NB4 (cell line): ENCODE measurements around the gene EXO1.
A peak's percentile ranks its signal among the peaks of the same experiment; 100 is the strongest.

Experiments used
- DNase-seq: peaks from one replicate; pipeline ENCODE4 v3.0.0; 2010; ENCODE audit warnings: low read depth
- H3K4me3 ChIP-seq: one replicate; pipeline ENCODE4 v1.5.1; 2011; ENCODE audit warnings: mild to moderate bottlenecking, low read depth, low read length, moderate library complexity
- MYC ChIP-seq: IDR thresholded peaks from 2 replicates; pipeline ENCODE4 v1.6.1; 2011; ENCODE audit warnings: low read depth, low read length
- POLR2A ChIP-seq: IDR thresholded peaks from 2 replicates; pipeline ENCODE4 v1.6.1; 2011; ENCODE audit warnings: mild to moderate bottlenecking; ENCODE audit not compliant: insufficient read length; ENCODE audit errors: extremely low read depth
- TF ChIP-seq, protein P1 (sequence below): IDR thresholded peaks from 2 replicates; pipeline ENCODE4 v1.6.1; 2011; ENCODE audit warnings: low read depth, low read length
- TF ChIP-seq, protein P2 (sequence below): IDR thresholded peaks from one replicate; pipeline ENCODE4 v1.5.1; 2012; ENCODE audit warnings: low read depth, low read length

Gene EXO1

DNA sequence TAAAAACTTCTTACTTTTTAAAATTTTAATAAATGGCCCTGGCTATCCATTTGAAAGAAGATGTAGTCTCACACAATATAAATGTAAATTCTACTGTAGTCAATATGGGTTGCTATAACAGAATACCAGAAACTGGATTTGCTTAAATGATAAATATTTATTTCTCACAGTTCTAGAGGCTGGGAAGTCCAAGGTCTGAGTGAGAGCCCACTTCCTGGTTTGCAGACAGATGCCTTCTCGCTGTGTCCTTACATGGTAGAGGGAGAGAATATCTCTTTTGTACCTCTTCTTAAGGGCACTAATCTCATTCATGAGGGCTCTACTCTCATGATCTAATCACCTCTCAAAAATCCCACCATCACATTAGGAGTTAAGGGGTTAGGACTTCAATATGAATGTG lies 35.2 kb downstream of the EXO1 start:
- DNase-seq, result no peak
- TF ChIP-seq POLR2A, result no peak
- TF ChIP-seq, protein P1, sequence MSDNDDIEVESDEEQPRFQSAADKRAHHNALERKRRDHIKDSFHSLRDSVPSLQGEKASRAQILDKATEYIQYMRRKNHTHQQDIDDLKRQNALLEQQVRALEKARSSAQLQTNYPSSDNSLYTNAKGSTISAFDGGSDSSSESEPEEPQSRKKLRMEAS, result no peak
- TF ChIP-seq MYC, result no peak
- TF ChIP-seq, protein P2, sequence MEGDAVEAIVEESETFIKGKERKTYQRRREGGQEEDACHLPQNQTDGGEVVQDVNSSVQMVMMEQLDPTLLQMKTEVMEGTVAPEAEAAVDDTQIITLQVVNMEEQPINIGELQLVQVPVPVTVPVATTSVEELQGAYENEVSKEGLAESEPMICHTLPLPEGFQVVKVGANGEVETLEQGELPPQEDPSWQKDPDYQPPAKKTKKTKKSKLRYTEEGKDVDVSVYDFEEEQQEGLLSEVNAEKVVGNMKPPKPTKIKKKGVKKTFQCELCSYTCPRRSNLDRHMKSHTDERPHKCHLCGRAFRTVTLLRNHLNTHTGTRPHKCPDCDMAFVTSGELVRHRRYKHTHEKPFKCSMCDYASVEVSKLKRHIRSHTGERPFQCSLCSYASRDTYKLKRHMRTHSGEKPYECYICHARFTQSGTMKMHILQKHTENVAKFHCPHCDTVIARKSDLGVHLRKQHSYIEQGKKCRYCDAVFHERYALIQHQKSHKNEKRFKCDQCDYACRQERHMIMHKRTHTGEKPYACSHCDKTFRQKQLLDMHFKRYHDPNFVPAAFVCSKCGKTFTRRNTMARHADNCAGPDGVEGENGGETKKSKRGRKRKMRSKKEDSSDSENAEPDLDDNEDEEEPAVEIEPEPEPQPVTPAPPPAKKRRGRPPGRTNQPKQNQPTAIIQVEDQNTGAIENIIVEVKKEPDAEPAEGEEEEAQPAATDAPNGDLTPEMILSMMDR, result no peak
- no peak overlapping the region for H3K4me3 ChIP-seq

DNA sequence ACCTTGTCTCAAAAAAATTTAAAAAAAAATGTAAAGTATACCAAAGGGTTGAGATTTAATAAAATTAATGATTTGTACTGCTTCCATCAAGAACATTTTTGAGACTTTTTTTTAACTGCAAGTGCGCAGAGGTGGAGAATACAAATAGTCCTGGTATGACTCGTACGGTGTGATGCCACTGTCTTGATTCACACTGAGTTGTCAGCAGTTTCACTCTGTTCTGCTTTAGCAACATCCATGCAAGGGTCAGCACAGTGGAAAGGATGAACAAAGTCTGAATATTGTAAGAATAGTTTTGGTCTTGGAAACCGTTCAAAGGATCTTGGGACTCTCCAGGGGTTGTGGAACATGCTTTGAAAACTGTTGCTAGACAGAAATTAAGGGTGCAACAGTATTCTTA lies 40.2 kb downstream of the EXO1 start:
- DNase-seq, result no peak
- no peak overlapping the region for H3K4me3 ChIP-seq
- TF ChIP-seq, protein P1, result no peak
- TF ChIP-seq POLR2A (no peak), MYC (no peak)

DNA sequence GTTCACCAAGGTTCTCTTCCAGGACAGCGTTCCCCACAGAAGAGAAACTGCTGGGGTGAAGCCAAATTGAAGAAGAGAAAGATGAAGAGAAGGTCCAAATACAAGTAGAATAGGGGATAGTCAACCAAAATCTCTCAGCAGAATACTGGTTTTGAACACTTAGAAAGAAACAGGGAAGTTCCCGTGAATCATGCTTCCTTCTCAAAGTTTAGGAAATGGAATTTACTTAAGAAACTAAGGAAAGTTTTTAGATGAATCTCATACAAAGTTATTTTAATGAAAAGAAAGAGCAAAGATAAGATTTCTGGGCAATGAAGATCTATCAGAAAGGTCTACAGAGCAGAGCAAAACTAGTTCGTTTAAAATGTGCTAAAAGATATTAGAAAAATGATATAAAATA lies 43.3 kb downstream of the EXO1 start:
- TF ChIP-seq, protein P1, result no peak
- TF ChIP-seq, protein P2, result no peak
- no peak for TF ChIP-seq POLR2A
- no peak for TF ChIP-seq MYC
- no peak overlapping the region for H3K4me3 ChIP-seq
- no peak for DNase-seq

DNA sequence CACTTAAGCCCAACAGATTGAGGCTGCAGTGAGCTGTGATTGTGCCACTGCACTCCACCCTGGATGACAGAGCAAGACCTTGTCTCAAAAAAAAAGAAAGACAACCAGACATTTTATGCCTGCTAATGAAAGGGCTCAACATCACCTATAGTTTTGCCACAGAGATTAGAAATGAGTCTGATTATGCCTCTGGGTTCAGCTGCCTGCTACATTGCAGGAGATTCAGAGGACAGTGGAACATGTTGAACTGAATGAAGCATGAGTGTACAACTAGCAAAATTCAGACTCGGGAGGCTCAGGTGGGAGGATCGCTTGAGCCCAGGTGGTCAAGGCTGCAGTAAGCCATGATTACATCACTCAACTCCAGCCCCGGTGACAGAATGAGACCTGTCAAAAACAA lies 46.0 kb downstream of the EXO1 start:
- H3K4me3 ChIP-seq, result no peak overlapping the region
- TF ChIP-seq POLR2A (no peak), MYC (no peak)
- TF ChIP-seq, protein P2, result no peak
- TF ChIP-seq, protein P1, result no peak
- no peak for DNase-seq

DNA sequence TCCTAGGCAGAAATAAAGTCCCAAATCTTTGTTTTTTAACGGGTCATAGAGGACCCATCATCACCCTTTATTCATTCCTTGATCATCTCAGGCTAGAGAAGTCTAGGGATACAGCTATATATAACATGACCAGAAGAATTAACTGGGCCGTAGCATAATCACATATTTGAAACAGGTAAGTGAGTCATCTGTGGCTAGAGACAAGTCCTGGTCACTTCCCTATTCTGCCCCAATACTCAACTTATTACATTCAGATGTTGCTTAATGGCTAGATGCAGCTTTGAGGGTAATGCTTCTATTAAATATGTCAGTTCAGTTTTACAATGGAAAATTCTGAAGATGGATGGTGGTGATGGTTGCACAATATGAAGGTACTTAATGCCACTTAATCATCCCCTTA lies 47.0 kb downstream of the EXO1 start:
- DNase-seq, result peak; percentile 55
- TF ChIP-seq, protein P1, result no peak
- TF ChIP-seq, protein P2, result no peak
- no peak overlapping the region for H3K4me3 ChIP-seq

DNA sequence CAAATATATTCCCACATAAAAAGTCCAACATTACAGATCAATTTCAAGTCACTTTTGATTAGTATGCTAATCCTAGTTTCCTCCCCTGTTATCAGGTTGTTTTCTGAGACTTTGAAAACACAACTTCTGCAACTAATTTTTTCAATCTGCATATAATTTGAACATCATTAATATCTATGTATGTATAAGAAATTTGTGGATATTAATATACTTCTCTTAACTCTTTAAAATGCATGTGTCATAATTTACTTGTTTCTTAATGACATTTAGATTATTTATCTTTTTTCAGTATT lies 48.6 kb downstream of the EXO1 start:
- TF ChIP-seq, protein P1, result no peak
- TF ChIP-seq POLR2A (no peak), MYC (no peak)
- TF ChIP-seq, protein P2, result no peak

More for the DNA sequence above, 48.6 kb downstream of the EXO1 start:
- no peak overlapping the region for H3K4me3 ChIP-seq
- no peak for DNase-seq
